GM19238 (cell line): ENCODE data around the gene ZBTB37.
A peak's percentile ranks its signal among the peaks of the same experiment; 100 is the strongest.
"Not testable (repeated sequence)": the region's sequence is repeated elsewhere in the genome, so short reads cannot be mapped to it uniquely, and the experiment has no call there.

Experiments
- DNase-seq: peaks from one replicate; pipeline ENCODE4 v3.0.0; 2011; ENCODE audit warnings: low spot score; ENCODE audit not compliant: insufficient read length

ZBTB37 gene

GRCh38 chr1:173868266-173869020, at the start of gene ZBTB37:
TSS of gene ZBTB37 (plus strand) at chr1:173868380. CDS start at chr1:173870226, 1,846 bp downstream.
- DNase-seq: peak; percentile 66

GRCh38 chr1:173818459-173818858, 49.7 kb upstream of the ZBTB37 start:
- no peak for DNase-seq

GRCh38 chr1:173821680-173822079, 46.5 kb upstream of the ZBTB37 start:
- no peak for DNase-seq

GRCh38 chr1:173823781-173824314, 44.3 kb upstream of the ZBTB37 start:
- peak; percentile 32 for DNase-seq

- DNase-seq: peak; percentile 71
Measured at GRCh38 chr1:173824315-173825081, 43.7 kb upstream of the ZBTB37 start, which contains the start of the genes CENPL and DARS2. TSS of gene CENPL (minus strand) at chr1:173824883. CDS start at chr1:173811299, 13,584 bp downstream. TSS of gene DARS2 (plus strand) at chr1:173824673. CDS start at chr1:173825230, 557 bp downstream.

GRCh38 chr1:173827611-173828010, 40.6 kb upstream of the ZBTB37 start:
- DNase-seq: no peak

GRCh38 chr1:173832748-173833147, 35.4 kb upstream of the ZBTB37 start:
- no peak for DNase-seq

GRCh38 chr1:173852105-173852504, 16.1 kb upstream of the ZBTB37 start:
- no peak for DNase-seq

- DNase-seq: no peak
Measured at GRCh38 chr1:173853074-173853473, 15.1 kb upstream of the ZBTB37 start.

GRCh38 chr1:173856014-173856413, 12.2 kb upstream of the ZBTB37 start:
- DNase-seq: no peak

- DNase-seq: no peak
Measured at GRCh38 chr1:173856903-173857302, 11.3 kb upstream of the ZBTB37 start.

- DNase-seq: no peak
Measured at GRCh38 chr1:173857363-173857917, 10.7 kb upstream of the ZBTB37 start.

GRCh38 chr1:173859547-173859946, 8.6 kb upstream of the ZBTB37 start:
- DNase-seq: not testable (repeated sequence)

GRCh38 chr1:173860065-173860464, 8.1 kb upstream of the ZBTB37 start:
- no peak for DNase-seq

GRCh38 chr1:173861731-173862145, 6.4 kb upstream of the ZBTB37 start:
- no peak for DNase-seq

GRCh38 chr1:173862146-173862768, 5.9 kb upstream of the ZBTB37 start:
- not testable (repeated sequence) for DNase-seq

- DNase-seq: no peak
Measured at GRCh38 chr1:173862769-173863223, 5.4 kb upstream of the ZBTB37 start.

GRCh38 chr1:173863224-173864161, 4.7 kb upstream of the ZBTB37 start:
- DNase-seq: no peak

GRCh38 chr1:173864179-173864867, 3.9 kb upstream of the ZBTB37 start:
- DNase-seq: no peak
